SK-N-MC (cell line): ENCODE results near the gene CD81.
"Not testable (repeated sequence)": the region's sequence is repeated elsewhere in the genome, so short reads cannot be mapped to it uniquely, and the experiment has no call there.

Experiments used
- DNase-seq: peaks from one replicate; pipeline ENCODE4 v3.0.0-alpha.2; 2011; ENCODE audit warnings: low read depth, low spot score
- H3K27ac ChIP-seq: fragments of 200-600 bp; sonication (generic); 2 replicates; pipeline ENCODE4 v1.5.1; 2016; ENCODE audit warnings: mixed run types
- H3K36me3 ChIP-seq: fragments of 200-600 bp; sonication (generic); 2 replicates; pipeline ENCODE4 v1.6.1; 2017; ENCODE audit warnings: antibody characterized with exemption, low read length, mixed read lengths; ENCODE audit not compliant: insufficient read depth
- H3K4me3 ChIP-seq: fragments of 200-600 bp; sonication (generic); 2 replicates; pipeline ENCODE4 v1.5.1; 2016
- H3K9ac ChIP-seq: fragments of 200-600 bp; sonication (generic); 2 replicates; pipeline ENCODE4 v1.8.0; 2017; ENCODE audit warnings: mixed run types, mixed read lengths; ENCODE audit not compliant: insufficient read length
- H3K9me3 ChIP-seq: fragments of 200-600 bp; sonication (generic); 2 replicates; pipeline ENCODE4 v1.6.1; 2017; ENCODE audit warnings: low read depth, mild to moderate bottlenecking, antibody characterized with exemption, low read length, moderate library complexity, mixed read lengths
- EZH2 ChIP-seq: fragments of 200-600 bp; sonication (generic); IDR thresholded peaks from one replicate; pipeline ENCODE4 v1.6.1; 2017; ENCODE audit warnings: antibody characterized with exemption
- FOXP2 ChIP-seq: optimal IDR thresholded peaks from 2 replicates; pipeline ENCODE3; 2011; ENCODE audit warnings: mild to moderate bottlenecking, moderate library complexity; ENCODE audit not compliant: insufficient read depth; ENCODE audit errors: extremely low read length, control extremely low read depth
- POLR2AphosphoS5 ChIP-seq: IDR thresholded peaks from 2 replicates; pipeline ENCODE4 v1.6.1; 2012; ENCODE audit warnings: mild to moderate bottlenecking, low read depth, low read length, borderline replicate concordance

Gene CD81

GRCh38 chr11:2352420-2352819 is 24.7 kb upstream of the CD81 start:
- H3K4me3 ChIP-seq: no peak overlapping the region
- H3K36me3 ChIP-seq: no peaks in the 10 kb centered on the region
- H3K9me3 ChIP-seq: no peaks in the 10 kb centered on the region
- H3K9ac ChIP-seq: no peak overlapping the region
- no peak for DNase-seq
- TF ChIP-seq EZH2: no peak
- no peak for TF ChIP-seq FOXP2
- TF ChIP-seq POLR2AphosphoS5: no peak
- H3K27ac ChIP-seq: no peak overlapping the region

GRCh38 chr11:2355000-2355644 is 22.0 kb upstream of the CD81 start:
- no peak overlapping the region for H3K9ac ChIP-seq
- TF ChIP-seq EZH2 (no peak), POLR2AphosphoS5 (no peak), FOXP2 (no peak)
- H3K4me3 ChIP-seq: no peak overlapping the region
- H3K36me3 ChIP-seq: no peaks in the 10 kb centered on the region
- no peak for DNase-seq
- no peaks in the 10 kb centered on the region for H3K9me3 ChIP-seq
- H3K27ac ChIP-seq: no peak overlapping the region

- no peak overlapping the region for H3K27ac ChIP-seq
- DNase-seq: no peak
- no peaks in the 10 kb centered on the region for H3K36me3 ChIP-seq
- TF ChIP-seq POLR2AphosphoS5 (no peak), FOXP2 (no peak), EZH2 (no peak)
- H3K9me3 ChIP-seq: no peaks in the 10 kb centered on the region
- no peak overlapping the region for H3K9ac ChIP-seq
- no peak overlapping the region for H3K4me3 ChIP-seq
Observed at GRCh38 chr11:2357246-2357645, 19.9 kb upstream of the CD81 start.

- H3K36me3 ChIP-seq, H3K4me3 ChIP-seq, H3K9me3 ChIP-seq, H3K27ac ChIP-seq, H3K9ac ChIP-seq, DNase-seq: not testable (repeated sequence)
Observed at GRCh38 chr11:2357651-2358050, 19.5 kb upstream of the CD81 start.

GRCh38 chr11:2358754-2359442 is 18.2 kb upstream of the CD81 start:
- Histone ChIP-seq H3K4me3 (no peak overlapping the region), H3K27ac (no peak overlapping the region), H3K36me3 (no peaks in the 10 kb centered on the region), H3K9me3 (no peaks in the 10 kb centered on the region), H3K9ac (no peak overlapping the region)
- DNase-seq: no peak
- TF ChIP-seq FOXP2: no peak

- H3K27ac ChIP-seq: no peak overlapping the region
- TF ChIP-seq POLR2AphosphoS5: no peak
- no peak for TF ChIP-seq EZH2
- no peak for TF ChIP-seq FOXP2
- H3K36me3 ChIP-seq: no peaks in the 10 kb centered on the region
- DNase-seq: no peak
- H3K9ac ChIP-seq: no peak overlapping the region
- H3K9me3 ChIP-seq: no peaks in the 10 kb centered on the region
- H3K4me3 ChIP-seq: no peak overlapping the region
Observed at GRCh38 chr11:2359557-2359956, 17.6 kb upstream of the CD81 start.

GRCh38 chr11:2360081-2360642 is 16.9 kb upstream of the CD81 start:
- TF ChIP-seq EZH2 (no peak), FOXP2 (no peak), POLR2AphosphoS5 (no peak)
- no peak overlapping the region for H3K4me3 ChIP-seq
- H3K9me3 ChIP-seq: no peaks in the 10 kb centered on the region
- DNase-seq: no peak
- H3K27ac ChIP-seq: no peak overlapping the region
- no peaks in the 10 kb centered on the region for H3K36me3 ChIP-seq
- no peak overlapping the region for H3K9ac ChIP-seq

- H3K4me3 ChIP-seq: no peak overlapping the region
- H3K9ac ChIP-seq: no peak overlapping the region
- no peaks in the 10 kb centered on the region for H3K9me3 ChIP-seq
- TF ChIP-seq FOXP2 (no peak), EZH2 (no peak), POLR2AphosphoS5 (no peak)
- no peak for DNase-seq
- no peaks in the 10 kb centered on the region for H3K36me3 ChIP-seq
- H3K27ac ChIP-seq: no peak overlapping the region
Observed at GRCh38 chr11:2361565-2361964, 15.5 kb upstream of the CD81 start.

GRCh38 chr11:2362414-2362813 is 14.7 kb upstream of the CD81 start:
- DNase-seq: no peak
- Histone ChIP-seq H3K9ac (no peak overlapping the region), H3K36me3 (no peaks in the 10 kb centered on the region), H3K27ac (no peak overlapping the region), H3K9me3 (no peaks in the 10 kb centered on the region), H3K4me3 (no peak overlapping the region)
- TF ChIP-seq POLR2AphosphoS5 (no peak), EZH2 (no peak), FOXP2 (no peak)
